K562 (cell line): ENCODE data around the gene DPEP3. TPM values are rescaled to one million over a fixed set of nuclear protein-coding genes. Genes with fewer than 3 reads are reported as not detected.

Source experiments
- ATAC-seq: fragments of 200-7000 bp; cut with Tn5 transposase; 3 replicates; pipeline ENCODE4 v1.9.1; 2020; ENCODE audit warnings: moderate library complexity
- BruUV-seq: library from RNA; stranded (reverse); fragments of 400-500 nt; replicated peaks from 2 replicates; lab custom pipeline; 2021; lab: Mats Ljungman, UMichigan
- CTCF ChIA-PET: fragments of 300-600 bp; formaldehyde crosslinking; extraction: SDS; loops from one replicate; lab custom pipeline; 2021; ENCODE audit warnings: low intra/inter-chr PET ratio; lab: Yijun Ruan, JAX
- POLR2A ChIA-PET: fragments of 300-600, 350-650 bp; sonication (Branson Sonifier 250); formaldehyde crosslinking; extraction: SDS; loops from one replicate; lab custom pipeline; 2021; ENCODE audit warnings: antibody characterized with exemption, inconsistent platforms; lab: Yijun Ruan, JAX
- DNase-seq, 4 experiments: peaks; one replicate each; pipeline versions ENCODE4 v3.0.0 to v3.0.0-alpha.2; 2011 to 2018; ENCODE audit warnings: low spot score in 3 of 4, mixed read lengths in 3 of 4; ENCODE audit errors: extremely low read depth in 1 of 4
- FAIRE-seq: peaks from 2 replicates; lab custom pipeline; 2011; peaks lifted over from hg19 to GRCh38; lab: Jason Lieb, UNC
- H2AFZ ChIP-seq: 2 replicates; pipeline ENCODE4 v1.6.0; 2011; ENCODE audit warnings: low read depth, low read length, control low read depth, inconsistent platforms
- H3K27ac ChIP-seq: fragments of 200-600 bp; 3 replicates; pipeline ENCODE4 v1.8.0; 2011; ENCODE audit warnings: low read depth, mild to moderate bottlenecking, control low read depth, inconsistent platforms, low read length, moderate library complexity, mixed read lengths; ENCODE audit errors: extremely low read depth
- H3K27me3 ChIP-seq, 2 experiments: fragments of 300-600 bp in 1 of 2; 2 replicates in 1 of 2; 3 replicates in 1 of 2; pipeline versions ENCODE4 v1.6.0 to v1.8.0; 2011; ENCODE audit warnings: inconsistent platforms in 2 of 2, low read length in 2 of 2, mild to moderate bottlenecking in 1 of 2, mixed read lengths in 1 of 2, moderate library complexity in 1 of 2; ENCODE audit not compliant: control insufficient read depth in 2 of 2, insufficient read depth in 2 of 2
- H3K36me3 ChIP-seq: fragments of 300-600 bp; 3 replicates; pipeline ENCODE4 v1.8.0; 2011; ENCODE audit warnings: mild to moderate bottlenecking, low read length, inconsistent platforms; ENCODE audit not compliant: control insufficient read depth, insufficient read depth
- H3K4me1 ChIP-seq, 2 experiments: fragments of 200-600 bp in 1 of 2; replicated peaks in 1 of 2; 2 replicates in 1 of 2; 3 replicates in 1 of 2; pipeline versions ENCODE4 v1.5.1 to v1.8.0; 2011; ENCODE audit warnings: inconsistent platforms in 2 of 2, low read length in 2 of 2, mild to moderate bottlenecking in 1 of 2, mixed read lengths in 1 of 2, moderate library complexity in 1 of 2; ENCODE audit not compliant: control insufficient read depth in 2 of 2, insufficient read depth in 2 of 2
- H3K4me2 ChIP-seq: 2 replicates; pipeline ENCODE4 v1.6.1; 2011; ENCODE audit warnings: low read length, control low read depth, inconsistent platforms, mixed read lengths; ENCODE audit not compliant: insufficient read depth
- H3K4me3 ChIP-seq: fragments of 200-600 bp; sonication (generic), shearing (Covaris generic); 2 replicates; pipeline ENCODE4 v1.5.1; 2016; ENCODE audit warnings: control low read depth, inconsistent platforms
- H3K79me2 ChIP-seq: fragments of 200-600 bp; 3 replicates; pipeline ENCODE4 v1.8.0; 2011; ENCODE audit warnings: low read length, inconsistent platforms; ENCODE audit not compliant: control insufficient read depth, insufficient read depth
- H3K9ac ChIP-seq, 2 experiments: 2 replicates each; pipeline versions ENCODE4 v1.6.0 to v1.6.1; 2011; ENCODE audit warnings: low read depth in 2 of 2, low read length in 2 of 2, control low read depth in 1 of 2, inconsistent platforms in 1 of 2, mild to moderate bottlenecking in 1 of 2, mixed read lengths in 1 of 2; ENCODE audit not compliant: insufficient read depth in 1 of 2
- H3K9me1 ChIP-seq: one replicate; pipeline ENCODE4 v1.6.0; 2011; ENCODE audit warnings: inconsistent platforms, mild to moderate bottlenecking, low read length, moderate library complexity; ENCODE audit not compliant: control insufficient read depth, insufficient read depth
- H3K9me3 ChIP-seq: replicated peaks from 2 replicates; pipeline ENCODE4 v1.5.1; 2011; ENCODE audit warnings: low read depth, low read length, inconsistent platforms; ENCODE audit not compliant: control insufficient read depth, insufficient read depth
- H4K20me1 ChIP-seq: replicated peaks from 2 replicates; pipeline ENCODE4 v1.6.1; 2011; ENCODE audit warnings: low read length, inconsistent platforms, mixed read lengths; ENCODE audit not compliant: control insufficient read depth, insufficient read depth
- ARID1B ChIP-seq: fragments of 450-650 bp; IDR thresholded peaks from 2 replicates; pipeline ENCODE4 v1.6.1; 2016; ENCODE audit warnings: antibody characterized with exemption, mild to moderate bottlenecking, inconsistent platforms
- BHLHE40 ChIP-seq: IDR thresholded peaks from 2 replicates; pipeline ENCODE4 v1.6.1; 2011; ENCODE audit warnings: low read length, improper control_type of control experiment
- CHCHD3 ChIP-seq: fragments of 250-450 bp; sonication (Bioruptor Pico); IDR thresholded peaks from 2 replicates; pipeline ENCODE4 v2.1.2; 2022; ENCODE audit warnings: mild to moderate bottlenecking
- GTF2E2 ChIP-seq: fragments of 200-800 bp; sonication (Bioruptor generic); IDR thresholded peaks from 2 replicates; pipeline ENCODE4 v1.6.1; 2016; ENCODE audit warnings: missing genetic modification characterization, missing compliant biosample characterization
- NFIC ChIP-seq: fragments of 450-650 bp; IDR thresholded peaks from 2 replicates; pipeline ENCODE4 v1.6.1; 2017; ENCODE audit warnings: mild to moderate bottlenecking, inconsistent platforms
- NFIX ChIP-seq: fragments of 250-450 bp; sonication (Bioruptor Pico); IDR thresholded peaks from 2 replicates; pipeline ENCODE4 v1.4.0; 2020; ENCODE audit warnings: low read depth, mild to moderate bottlenecking, moderate library complexity
- NFRKB ChIP-seq: fragments of 450-650 bp; IDR thresholded peaks from 2 replicates; pipeline ENCODE4 v1.6.1; 2016; ENCODE audit warnings: low read depth
- NR3C1 ChIP-seq: sonication (generic); formaldehyde crosslinking; IDR thresholded peaks from 2 replicates; pipeline ENCODE4 v1.8.1; 2022; ENCODE audit warnings: missing genetic modification reagents
- RAD21 ChIP-seq, 2 experiments: fragments of 250-450 bp in 1 of 2; fragments of 450-650 bp in 1 of 2; sonication (Bioruptor Pico) in 1 of 2; formaldehyde crosslinking in 1 of 2; IDR thresholded peaks in 1 of 2; conservative IDR thresholded peaks in 1 of 2; 2 replicates each; pipeline versions ENCODE4 v1.4.0 to v1.8.0; 2020 to 2022; ENCODE audit warnings: mild to moderate bottlenecking in 2 of 2, moderate library complexity in 1 of 2
- RBFOX2 ChIP-seq: fragments of 200-400 bp; formaldehyde crosslinking; IDR thresholded peaks from 2 replicates; pipeline ENCODE4 v1.6.1; 2017; ENCODE audit warnings: low read depth, mild to moderate bottlenecking, low read length, moderate library complexity
- WGBS: fragments of 100-300 bp; shearing (Covaris generic); methylation state at CpG from one replicate; pipeline ENCODE4 v1.1.6; 2016; ENCODE audit warnings: low coverage, mixed read lengths; ENCODE audit not compliant: insufficient coverage; ENCODE audit errors: missing lambda C conversion rate; 5-methylcytosine and 5-hydroxymethylcytosine counted together
- in situ Hi-C: fragments of 300-500 bp; cut with MboI; formaldehyde crosslinking; loops from 4 replicates; pipeline ENCODE4 v1.15.0; 2018; ENCODE audit warnings: inconsistent platforms, mixed read lengths
- intact Hi-C: fragments of 100-400 bp; cut with micrococcal nuclease; formaldehyde crosslinking; loops from 2 replicates; pipeline ENCODE4 v1.14.2; 2022
- polyA plus RNA-seq, 8 experiments: library from polyadenylated mRNA; depleted of rRNA in 4 of 8; stranded (reverse) in 5 of 8; unstranded in 3 of 8; fragments of >200 nt; fragmentation: Nextera tagmentation in 2 of 8; fragmentation: Illumina TruSeq in 1 of 8; extraction: Ambion mirVana in 2 of 8; extraction: Trizol in 1 of 8; gene quantifications; 2 replicates each; pipeline versions ENCODE4 v1.2.1 to v1.2.3, GENCODE V29; 2011 to 2014; ENCODE audit warnings: inconsistent platforms in 1 of 8, missing spikeins in 1 of 8
- total RNA-seq, 7 experiments: library from RNA; depleted of rRNA in 6 of 7; stranded (reverse); fragments of >200 nt in 6 of 7; fragmentation: Illumina TruSeq in 2 of 7; extraction: Trizol in 2 of 7; gene quantifications; 2 replicates each; pipeline versions ENCODE4 v1.2.1 to v1.2.3, GENCODE V29; 2011 to 2021; ENCODE audit warnings: low replicate concordance in 1 of 7
- TF ChIP-seq, protein P1 (sequence below): conservative IDR thresholded peaks from 2 replicates; pipeline ENCODE4 v1.6.1; 2011; ENCODE audit warnings: low read depth, mild to moderate bottlenecking, low read length; ENCODE audit not compliant: control insufficient read depth
- TF ChIP-seq, protein P2 (sequence below): sonication (generic); formaldehyde crosslinking; IDR thresholded peaks from 2 replicates; pipeline ENCODE4 v1.8.1; 2022; ENCODE audit warnings: missing genetic modification reagents
- TF ChIP-seq, protein P3 (sequence below), 3 experiments: IDR thresholded peaks in 2 of 3; conservative IDR thresholded peaks in 1 of 3; 2 replicates each; pipeline ENCODE4 v1.5.1; 2011 to 2012; ENCODE audit warnings: low read length in 3 of 3, mild to moderate bottlenecking in 3 of 3, control low read depth in 2 of 3, improper control_type of control experiment in 1 of 3, inconsistent platforms in 1 of 3, low read depth in 1 of 3, mixed read lengths in 1 of 3, moderate library complexity in 1 of 3; ENCODE audit not compliant: insufficient read depth in 2 of 3
- TF ChIP-seq, protein P4 (sequence below): sonication (generic); formaldehyde crosslinking; IDR thresholded peaks from 2 replicates; pipeline ENCODE4 v1.9.0; 2022; ENCODE audit warnings: mild to moderate bottlenecking, missing genetic modification reagents

DPEP3 gene
- total and polyA plus RNA-seq, 9 of the 15 experiments (the other 6 are each of a cell fraction or from before 2014, with no cell fraction given) = not detected

DNA sequence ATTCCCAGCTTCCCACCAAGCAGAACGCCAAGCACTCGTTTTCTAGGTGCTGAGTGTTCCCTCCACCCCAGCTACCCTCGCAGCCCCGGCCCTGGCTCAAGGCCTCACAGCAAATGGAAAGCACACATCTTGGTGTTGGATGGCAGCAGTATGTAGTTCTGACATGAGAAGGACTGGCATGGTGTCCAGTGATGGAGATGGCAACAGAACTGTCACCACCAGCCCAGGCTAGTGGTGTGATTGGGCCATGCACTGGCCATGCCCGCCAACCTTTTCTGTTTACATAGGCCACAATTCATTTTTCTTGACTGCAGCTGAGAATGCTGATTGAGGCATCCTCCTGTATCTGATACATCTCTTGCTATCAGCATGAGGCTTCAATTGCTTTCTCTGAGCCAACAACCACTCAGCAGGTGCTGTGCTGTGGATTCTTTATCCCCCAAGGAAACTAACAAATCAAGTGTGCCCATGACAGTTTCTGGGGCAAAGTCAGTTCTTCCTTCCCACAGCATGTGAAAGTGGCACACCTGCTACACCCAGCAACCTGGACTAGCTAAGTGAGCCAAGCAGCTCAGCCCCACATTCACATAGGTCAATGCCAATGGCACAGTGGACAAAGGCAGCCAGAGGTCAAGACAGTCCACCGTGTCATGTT, 15.7 kb downstream of the DPEP3 start (continued):
- TF ChIP-seq, protein P1, sequence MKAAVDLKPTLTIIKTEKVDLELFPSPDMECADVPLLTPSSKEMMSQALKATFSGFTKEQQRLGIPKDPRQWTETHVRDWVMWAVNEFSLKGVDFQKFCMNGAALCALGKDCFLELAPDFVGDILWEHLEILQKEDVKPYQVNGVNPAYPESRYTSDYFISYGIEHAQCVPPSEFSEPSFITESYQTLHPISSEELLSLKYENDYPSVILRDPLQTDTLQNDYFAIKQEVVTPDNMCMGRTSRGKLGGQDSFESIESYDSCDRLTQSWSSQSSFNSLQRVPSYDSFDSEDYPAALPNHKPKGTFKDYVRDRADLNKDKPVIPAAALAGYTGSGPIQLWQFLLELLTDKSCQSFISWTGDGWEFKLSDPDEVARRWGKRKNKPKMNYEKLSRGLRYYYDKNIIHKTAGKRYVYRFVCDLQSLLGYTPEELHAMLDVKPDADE = no peak
- TF ChIP-seq BHLHE40 (no peak), ARID1B (no peak), NR3C1 (CRISPR knock-in tag) (no peak)
- TF ChIP-seq, all 486 proteins: peak for 0

DNA sequence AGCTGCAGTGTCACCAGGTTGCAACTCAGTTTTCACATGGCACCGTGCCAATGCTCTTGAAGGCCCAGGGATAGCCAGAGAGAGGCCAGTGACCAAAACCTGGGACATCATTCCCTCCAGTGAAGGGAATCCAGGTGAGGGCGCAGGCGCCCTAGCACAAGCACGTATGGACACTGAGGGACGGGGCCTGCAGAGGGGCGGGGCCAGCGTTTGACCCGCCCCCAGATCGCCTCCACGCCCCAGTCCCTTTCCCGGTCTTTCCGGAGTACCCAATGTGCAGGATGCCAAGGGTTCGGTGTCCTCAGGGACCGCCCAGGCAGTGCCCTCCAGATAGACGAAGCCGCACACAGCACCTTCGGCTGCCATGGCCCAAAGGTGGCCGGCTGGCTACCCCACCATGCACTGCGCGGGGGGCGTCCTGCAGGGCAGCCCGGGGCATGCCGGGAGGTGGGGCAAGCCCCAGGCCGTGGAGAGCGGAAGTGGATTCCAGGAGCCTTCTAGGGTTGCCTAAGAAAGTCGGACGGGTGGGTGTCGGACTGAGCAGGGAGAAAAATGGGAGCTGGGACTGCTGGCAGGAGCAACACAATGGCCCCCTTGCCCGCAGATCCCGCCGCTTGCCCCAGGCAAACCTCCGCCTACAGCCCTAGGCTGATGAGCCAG, 16.5 kb downstream of the DPEP3 start:
- H3K4me2 ChIP-seq = no peak overlapping the region
- peaks cover 13% of the 10 kb centered on the region for H3K9me1 ChIP-seq
- POLR2A ChIA-PET = interaction anchor here (0.6 to 1.5 kb wide), 7 partner anchors 14 to 118 kb away, joined by 3 to 5 read pairs (median 3); partner anchors contain the start of genes NUTF2 and PSMB10
- H4K20me1 ChIP-seq = peaks cover 23% of the 10 kb centered on the region
- in situ Hi-C loops (no loop called here), intact Hi-C loops (no loop called here)
- CTCF ChIA-PET = no interaction called here
- H3K9me3 ChIP-seq = no peaks in the 10 kb centered on the region
- no peak overlapping the region for H2AFZ ChIP-seq
- H3K36me3 ChIP-seq = peaks cover 64% of the 10 kb centered on the region; the same call in 2 of the 3 replicates
- H3K27ac ChIP-seq = no peak overlapping the region
- no peak overlapping the region for H3K4me3 ChIP-seq
- BruUV-seq = no TSS peak
- H3K27me3 ChIP-seq = no peaks in the 10 kb centered on the region
- 81% methylated on average over 27 of the region's 32 CpGs for WGBS
- peak overlapping the region in 1 of 2 experiments; percentile 24; a peak in 1 of 4 replicates for H3K9ac ChIP-seq
- FAIRE-seq (no peak), DNase-seq (peak; percentile 36 to 66 (median 58)), ATAC-seq (0 out of 3 replicates have a peak, but pooled peaks have one; percentile 5)
- peaks cover 26% of the 10 kb centered on the region for H3K79me2 ChIP-seq
- peaks cover 27 to 56% of the 10 kb centered on the region in 2 experiments; a peak in 4 of 5 replicates for H3K4me1 ChIP-seq
- TF ChIP-seq NFRKB (no peak), GTF2E2 (no peak), NFIX (CRISPR knock-in tag) (peak; percentile 11; the same call in 1 of the 2 replicates), RAD21 (CRISPR knock-in tag; conservative IDR thresholded peaks at IDR 0.05 in 1 of 2, IDR thresholded peaks at IDR 0.05 in 1 of 2) (peak in 1 of 2 experiments; percentile 12; a peak in 1 of 4 replicates), NFIC (peak; percentile 93), RBFOX2 (peak; percentile 56), CHCHD3 (CRISPR knock-in tag) (no peak)
- TF ChIP-seq, protein P2, sequence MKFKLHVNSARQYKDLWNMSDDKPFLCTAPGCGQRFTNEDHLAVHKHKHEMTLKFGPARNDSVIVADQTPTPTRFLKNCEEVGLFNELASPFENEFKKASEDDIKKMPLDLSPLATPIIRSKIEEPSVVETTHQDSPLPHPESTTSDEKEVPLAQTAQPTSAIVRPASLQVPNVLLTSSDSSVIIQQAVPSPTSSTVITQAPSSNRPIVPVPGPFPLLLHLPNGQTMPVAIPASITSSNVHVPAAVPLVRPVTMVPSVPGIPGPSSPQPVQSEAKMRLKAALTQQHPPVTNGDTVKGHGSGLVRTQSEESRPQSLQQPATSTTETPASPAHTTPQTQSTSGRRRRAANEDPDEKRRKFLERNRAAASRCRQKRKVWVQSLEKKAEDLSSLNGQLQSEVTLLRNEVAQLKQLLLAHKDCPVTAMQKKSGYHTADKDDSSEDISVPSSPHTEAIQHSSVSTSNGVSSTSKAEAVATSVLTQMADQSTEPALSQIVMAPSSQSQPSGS (CRISPR knock-in tag) = no peak
- TF ChIP-seq, protein P3, sequence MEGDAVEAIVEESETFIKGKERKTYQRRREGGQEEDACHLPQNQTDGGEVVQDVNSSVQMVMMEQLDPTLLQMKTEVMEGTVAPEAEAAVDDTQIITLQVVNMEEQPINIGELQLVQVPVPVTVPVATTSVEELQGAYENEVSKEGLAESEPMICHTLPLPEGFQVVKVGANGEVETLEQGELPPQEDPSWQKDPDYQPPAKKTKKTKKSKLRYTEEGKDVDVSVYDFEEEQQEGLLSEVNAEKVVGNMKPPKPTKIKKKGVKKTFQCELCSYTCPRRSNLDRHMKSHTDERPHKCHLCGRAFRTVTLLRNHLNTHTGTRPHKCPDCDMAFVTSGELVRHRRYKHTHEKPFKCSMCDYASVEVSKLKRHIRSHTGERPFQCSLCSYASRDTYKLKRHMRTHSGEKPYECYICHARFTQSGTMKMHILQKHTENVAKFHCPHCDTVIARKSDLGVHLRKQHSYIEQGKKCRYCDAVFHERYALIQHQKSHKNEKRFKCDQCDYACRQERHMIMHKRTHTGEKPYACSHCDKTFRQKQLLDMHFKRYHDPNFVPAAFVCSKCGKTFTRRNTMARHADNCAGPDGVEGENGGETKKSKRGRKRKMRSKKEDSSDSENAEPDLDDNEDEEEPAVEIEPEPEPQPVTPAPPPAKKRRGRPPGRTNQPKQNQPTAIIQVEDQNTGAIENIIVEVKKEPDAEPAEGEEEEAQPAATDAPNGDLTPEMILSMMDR (IDR thresholded peaks at IDR 0.05 in 2 of 3, conservative IDR thresholded peaks at IDR 0.05 in 1 of 3; ENCODE audit: insufficient read depth in 2 of 3, low read depth in 1 of 3, low read length in 3 of 3) = peak in 1 of 3 experiments; percentile 26; a peak in 2 of 6 replicates
- TF ChIP-seq, protein P4, sequence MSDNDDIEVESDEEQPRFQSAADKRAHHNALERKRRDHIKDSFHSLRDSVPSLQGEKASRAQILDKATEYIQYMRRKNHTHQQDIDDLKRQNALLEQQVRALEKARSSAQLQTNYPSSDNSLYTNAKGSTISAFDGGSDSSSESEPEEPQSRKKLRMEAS = no peak
